ENCODE measurements around the gene PRC1.

The PRC1 gene

GRCh38 chr15:90959028-90959595 lies 35.2 kb downstream of the PRC1 start:
- H3K36me3 Mint-ChIP-seq (ENCODE audit: insufficient read depth), result peaks cover 10% of the 10 kb centered on the region
- DNase-seq (ENCODE audit: low spot score in 2 of 2) (no peak), ATAC-seq (replicated peaks; ENCODE audit: extremely low read depth, poor library complexity, severe bottlenecking) (no peak)
- H3K27me3 Mint-ChIP-seq, result no peaks in the 10 kb centered on the region
- no peak overlapping the region for H3K4me3 Mint-ChIP-seq
- H3K27ac Mint-ChIP-seq (ENCODE audit: low read depth), result no peak overlapping the region
- H3K4me1 Mint-ChIP-seq, result peaks cover under 1% of the 10 kb centered on the region
- H3K9me3 Mint-ChIP-seq, result no peaks in the 10 kb centered on the region

GRCh38 chr15:90957791-90958190 lies 36.5 kb downstream of the PRC1 start:
- no peak for ATAC-seq (replicated peaks; ENCODE audit: extremely low read depth, poor library complexity, severe bottlenecking)
- Mint-ChIP-seq H3K4me1 (peaks cover 9% of the 10 kb centered on the region), H3K36me3 (ENCODE audit: insufficient read depth) (peaks cover 10% of the 10 kb centered on the region), H3K4me3 (peak overlapping the region; percentile 58), H3K27me3 (no peaks in the 10 kb centered on the region), H3K27ac (ENCODE audit: low read depth) (peak overlapping the region; percentile 75), H3K9me3 (no peaks in the 10 kb centered on the region)
- no peak for DNase-seq (ENCODE audit: low spot score in 2 of 2)

- Mint-ChIP-seq H3K9me3 (no peaks in the 10 kb centered on the region), H3K27me3 (no peaks in the 10 kb centered on the region), H3K4me1 (peaks cover 9% of the 10 kb centered on the region), H3K4me3 (peak overlapping the region; percentile 58), H3K36me3 (ENCODE audit: insufficient read depth) (peaks cover 10% of the 10 kb centered on the region), H3K27ac (ENCODE audit: low read depth) (peak overlapping the region; percentile 75)
- ATAC-seq (replicated peaks; ENCODE audit: extremely low read depth, poor library complexity, severe bottlenecking) (no peak), DNase-seq (ENCODE audit: low spot score in 2 of 2) (no peak)
Measured at GRCh38 chr15:90957031-90957790, 37.1 kb downstream of the PRC1 start.

GRCh38 chr15:90956274-90957030 lies 37.9 kb downstream of the PRC1 start:
- no peaks in the 10 kb centered on the region for H3K9me3 Mint-ChIP-seq
- peak in 1 of 2 donors; percentile 27 for DNase-seq (ENCODE audit: low spot score in 2 of 2)
- H3K4me1 Mint-ChIP-seq, result peaks cover 9% of the 10 kb centered on the region
- no peaks in the 10 kb centered on the region for H3K27me3 Mint-ChIP-seq
- H3K4me3 Mint-ChIP-seq, result peak overlapping the region; percentile 77
- H3K36me3 Mint-ChIP-seq (ENCODE audit: insufficient read depth), result peaks cover 13% of the 10 kb centered on the region
- H3K27ac Mint-ChIP-seq (ENCODE audit: low read depth), result no peak overlapping the region
- ATAC-seq (replicated peaks; ENCODE audit: extremely low read depth, poor library complexity, severe bottlenecking), result no peak

- no peaks in the 10 kb centered on the region for H3K27me3 Mint-ChIP-seq
- DNase-seq (ENCODE audit: low spot score in 2 of 2) (no peak), ATAC-seq (replicated peaks; ENCODE audit: extremely low read depth, poor library complexity, severe bottlenecking) (no peak)
- H3K4me3 Mint-ChIP-seq, result peak overlapping the region; percentile 77
- H3K9me3 Mint-ChIP-seq, result no peaks in the 10 kb centered on the region
- peaks cover 9% of the 10 kb centered on the region for H3K4me1 Mint-ChIP-seq
- peak overlapping the region; percentile 69 for H3K27ac Mint-ChIP-seq (ENCODE audit: low read depth)
- peaks cover 17% of the 10 kb centered on the region for H3K36me3 Mint-ChIP-seq (ENCODE audit: insufficient read depth)
Measured at GRCh38 chr15:90955624-90956273, 38.6 kb downstream of the PRC1 start.

- Mint-ChIP-seq H3K36me3 (ENCODE audit: insufficient read depth) (peaks cover 18% of the 10 kb centered on the region), H3K4me3 (peak within 1 kb of the TSS; percentile 77), H3K27me3 (no peaks in the 10 kb centered on the region), H3K4me1 (peaks cover 9% of the 10 kb centered on the region), H3K9me3 (no peaks in the 10 kb centered on the region), H3K27ac (ENCODE audit: low read depth) (peak within 1 kb of the TSS; percentile 69)
- ATAC-seq (replicated peaks; ENCODE audit: extremely low read depth, poor library complexity, severe bottlenecking), result peak; percentile 97
- DNase-seq (ENCODE audit: low spot score in 2 of 2), result peak; percentile 74 to 76
Measured at GRCh38 chr15:90954712-90955623, 39.4 kb downstream of the PRC1 start, which contains the start of gene RCCD1. Gene RCCD1 (plus strand): TSS chr15:90954884. CDS start chr15:90956735, 1,851 bp downstream.

GRCh38 chr15:90953947-90954711 lies 40.2 kb downstream of the PRC1 start:
- Mint-ChIP-seq H3K9me3 (no peaks in the 10 kb centered on the region), H3K4me3 (peak overlapping the region; percentile 77), H3K27me3 (no peaks in the 10 kb centered on the region), H3K4me1 (peaks cover 9% of the 10 kb centered on the region), H3K36me3 (ENCODE audit: insufficient read depth) (peaks cover 23% of the 10 kb centered on the region), H3K27ac (ENCODE audit: low read depth) (peak overlapping the region; percentile 69)
- DNase-seq (ENCODE audit: low spot score in 2 of 2) (no peak), ATAC-seq (replicated peaks; ENCODE audit: extremely low read depth, poor library complexity, severe bottlenecking) (no peak)

GRCh38 chr15:90952901-90953677 lies 41.2 kb downstream of the PRC1 start:
- Mint-ChIP-seq H3K27me3 (no peaks in the 10 kb centered on the region), H3K9me3 (no peaks in the 10 kb centered on the region), H3K36me3 (ENCODE audit: insufficient read depth) (peaks cover 27% of the 10 kb centered on the region), H3K4me3 (peak overlapping the region; percentile 77), H3K27ac (ENCODE audit: low read depth) (no peak overlapping the region), H3K4me1 (peaks cover 9% of the 10 kb centered on the region)
- DNase-seq (ENCODE audit: low spot score in 2 of 2) (no peak), ATAC-seq (replicated peaks; ENCODE audit: extremely low read depth, poor library complexity, severe bottlenecking) (no peak)

GRCh38 chr15:90950676-90951075 lies 43.7 kb downstream of the PRC1 start:
- H3K4me3 Mint-ChIP-seq, result no peak overlapping the region
- peaks cover 38% of the 10 kb centered on the region for H3K36me3 Mint-ChIP-seq (ENCODE audit: insufficient read depth)
- no peaks in the 10 kb centered on the region for H3K9me3 Mint-ChIP-seq
- H3K4me1 Mint-ChIP-seq, result peaks cover 9% of the 10 kb centered on the region
- H3K27ac Mint-ChIP-seq (ENCODE audit: low read depth), result no peak overlapping the region
- DNase-seq (ENCODE audit: low spot score in 2 of 2) (no peak), ATAC-seq (replicated peaks; ENCODE audit: extremely low read depth, poor library complexity, severe bottlenecking) (no peak)
- no peaks in the 10 kb centered on the region for H3K27me3 Mint-ChIP-seq

- Mint-ChIP-seq H3K4me3 (no peak overlapping the region), H3K27me3 (no peaks in the 10 kb centered on the region), H3K27ac (ENCODE audit: low read depth) (no peak overlapping the region), H3K36me3 (ENCODE audit: insufficient read depth) (peaks cover 38% of the 10 kb centered on the region), H3K4me1 (peaks cover 9% of the 10 kb centered on the region), H3K9me3 (no peaks in the 10 kb centered on the region)
- no peak for DNase-seq (ENCODE audit: low spot score in 2 of 2)
- ATAC-seq (replicated peaks; ENCODE audit: extremely low read depth, poor library complexity, severe bottlenecking), result no peak
Measured at GRCh38 chr15:90949979-90950675, 44.2 kb downstream of the PRC1 start.

Measured in central memory CD8-positive, alpha-beta T cell (primary cell).